HG03378 (cell line): ENCODE measurements around the gene PACRG.

Experiments used
- ATAC-seq: cut with Tn5 transposase; IDR thresholded peaks from one replicate; pipeline ENCODE4 v1.9.1; 2021; ENCODE audit warnings: mild to moderate bottlenecking, moderate library complexity; ENCODE audit not compliant: unreplicated experiment

Gene PACRG

GRCh38 chr6:162862462-162862861 is 134.7 kb downstream of the PACRG start:
- no peak for ATAC-seq

GRCh38 chr6:162862941-162863340 is 135.2 kb downstream of the PACRG start:
- ATAC-seq, result no peak

GRCh38 chr6:162863821-162864220 is 136.0 kb downstream of the PACRG start:
- ATAC-seq, result no peak

GRCh38 chr6:162864911-162865310 is 137.1 kb downstream of the PACRG start:
- no peak for ATAC-seq

GRCh38 chr6:162866656-162867055 is 138.9 kb downstream of the PACRG start:
- no peak for ATAC-seq

GRCh38 chr6:162868397-162868796 is 140.6 kb downstream of the PACRG start:
- no peak for ATAC-seq

GRCh38 chr6:162871966-162872365 is 144.2 kb downstream of the PACRG start:
- ATAC-seq, result no peak

GRCh38 chr6:162873537-162873936 is 145.8 kb downstream of the PACRG start:
- no peak for ATAC-seq

GRCh38 chr6:162875070-162875469 is 147.3 kb downstream of the PACRG start:
- ATAC-seq, result no peak

- ATAC-seq, result no peak
Measured at GRCh38 chr6:162882801-162883481, 155.2 kb downstream of the PACRG start.

GRCh38 chr6:162887981-162888689 is 160.4 kb downstream of the PACRG start:
- no peak for ATAC-seq

- ATAC-seq, result no peak
Measured at GRCh38 chr6:162889303-162889702, 161.5 kb downstream of the PACRG start.

- ATAC-seq, result no peak
Measured at GRCh38 chr6:162898011-162898410, 170.2 kb downstream of the PACRG start.

GRCh38 chr6:162899148-162899547 is 171.4 kb downstream of the PACRG start:
- ATAC-seq, result no peak

GRCh38 chr6:162900503-162900902 is 172.7 kb downstream of the PACRG start:
- no peak for ATAC-seq

- ATAC-seq, result no peak
Measured at GRCh38 chr6:162904069-162904663, 176.4 kb downstream of the PACRG start.

GRCh38 chr6:162906479-162906878 is 178.7 kb downstream of the PACRG start:
- ATAC-seq, result no peak

- no peak for ATAC-seq
Measured at GRCh38 chr6:162907876-162908481, 180.2 kb downstream of the PACRG start.

GRCh38 chr6:162913206-162913605 is 185.4 kb downstream of the PACRG start:
- ATAC-seq, result no peak

GRCh38 chr6:162917506-162917905 is 189.7 kb downstream of the PACRG start:
- no peak for ATAC-seq

GRCh38 chr6:162921062-162921461 is 193.3 kb downstream of the PACRG start:
- ATAC-seq, result no peak
